WI38 (cell line): Measurements from ENCODE around the gene LDAF1.

Experiments
- H3K4me3 ChIP-seq: 2 replicates; pipeline ENCODE4 v1.5.1; 2011; ENCODE audit warnings: low read depth, mild to moderate bottlenecking, control low read depth, low read length
- TF ChIP-seq, protein P1 (sequence below): IDR thresholded peaks from 2 replicates; pipeline ENCODE4 v1.5.1; 2012; ENCODE audit warnings: low read depth, mild to moderate bottlenecking, control low read depth, low read length

The LDAF1 gene

DNA sequence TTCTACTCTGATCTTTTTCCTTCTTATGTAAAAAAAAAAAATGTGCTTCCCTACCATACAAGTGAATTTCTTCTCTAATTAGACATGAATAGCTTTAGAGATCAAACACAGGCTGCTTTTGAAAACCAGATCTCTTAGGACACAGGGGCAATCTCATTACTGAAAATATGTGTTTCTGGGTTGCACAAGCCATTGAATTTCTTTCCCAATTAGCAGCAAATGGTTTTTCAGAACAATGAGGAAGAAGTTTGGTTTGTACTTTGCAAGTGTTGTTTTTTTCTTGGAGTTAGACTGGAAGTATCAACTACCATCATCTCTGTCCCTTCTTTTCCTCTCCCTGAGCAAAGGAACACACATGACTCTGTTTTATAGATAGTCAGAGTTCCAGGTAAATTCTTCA lies 69.4 kb downstream of the LDAF1 start:
- TF ChIP-seq, protein P1, sequence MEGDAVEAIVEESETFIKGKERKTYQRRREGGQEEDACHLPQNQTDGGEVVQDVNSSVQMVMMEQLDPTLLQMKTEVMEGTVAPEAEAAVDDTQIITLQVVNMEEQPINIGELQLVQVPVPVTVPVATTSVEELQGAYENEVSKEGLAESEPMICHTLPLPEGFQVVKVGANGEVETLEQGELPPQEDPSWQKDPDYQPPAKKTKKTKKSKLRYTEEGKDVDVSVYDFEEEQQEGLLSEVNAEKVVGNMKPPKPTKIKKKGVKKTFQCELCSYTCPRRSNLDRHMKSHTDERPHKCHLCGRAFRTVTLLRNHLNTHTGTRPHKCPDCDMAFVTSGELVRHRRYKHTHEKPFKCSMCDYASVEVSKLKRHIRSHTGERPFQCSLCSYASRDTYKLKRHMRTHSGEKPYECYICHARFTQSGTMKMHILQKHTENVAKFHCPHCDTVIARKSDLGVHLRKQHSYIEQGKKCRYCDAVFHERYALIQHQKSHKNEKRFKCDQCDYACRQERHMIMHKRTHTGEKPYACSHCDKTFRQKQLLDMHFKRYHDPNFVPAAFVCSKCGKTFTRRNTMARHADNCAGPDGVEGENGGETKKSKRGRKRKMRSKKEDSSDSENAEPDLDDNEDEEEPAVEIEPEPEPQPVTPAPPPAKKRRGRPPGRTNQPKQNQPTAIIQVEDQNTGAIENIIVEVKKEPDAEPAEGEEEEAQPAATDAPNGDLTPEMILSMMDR, result no peak

DNA sequence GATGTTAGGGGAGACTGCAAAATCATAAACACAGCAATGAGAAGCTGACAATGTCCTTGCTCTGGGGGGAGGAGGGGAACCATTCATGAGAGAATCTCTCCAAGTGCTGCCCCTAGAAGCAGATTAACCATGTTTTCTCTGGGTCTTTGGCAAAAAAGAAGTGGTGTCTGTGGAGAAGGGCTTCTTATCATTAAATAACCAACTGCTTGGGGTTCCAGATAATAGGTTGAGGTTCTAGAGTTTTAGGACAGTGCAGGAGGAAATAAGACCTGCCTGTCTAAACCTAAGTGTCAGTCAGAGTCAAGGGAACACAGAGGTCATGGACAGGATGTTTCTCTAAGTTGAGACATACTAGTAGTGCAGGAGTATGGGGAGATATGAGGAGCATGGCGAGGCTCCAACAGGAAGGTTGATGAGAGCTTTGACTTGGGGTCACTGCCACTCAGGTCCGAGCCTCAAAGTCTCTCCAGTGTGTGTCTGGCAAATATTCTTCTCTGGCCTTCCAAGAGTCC lies 69.9 kb downstream of the LDAF1 start:
- TF ChIP-seq, protein P1, result no peak
- no peak overlapping the region for H3K4me3 ChIP-seq

More for the DNA sequence above, 69.4 kb downstream of the LDAF1 start:
- no peak overlapping the region for H3K4me3 ChIP-seq
